GM18511 (cell line): ENCODE results near the gene MACF1.

Experiments used
- ATAC-seq: cut with Tn5 transposase; IDR thresholded peaks from one replicate; pipeline ENCODE4 v1.9.1; 2021; ENCODE audit warnings: mild to moderate bottlenecking, moderate library complexity; ENCODE audit not compliant: unreplicated experiment

MACF1 gene

DNA sequence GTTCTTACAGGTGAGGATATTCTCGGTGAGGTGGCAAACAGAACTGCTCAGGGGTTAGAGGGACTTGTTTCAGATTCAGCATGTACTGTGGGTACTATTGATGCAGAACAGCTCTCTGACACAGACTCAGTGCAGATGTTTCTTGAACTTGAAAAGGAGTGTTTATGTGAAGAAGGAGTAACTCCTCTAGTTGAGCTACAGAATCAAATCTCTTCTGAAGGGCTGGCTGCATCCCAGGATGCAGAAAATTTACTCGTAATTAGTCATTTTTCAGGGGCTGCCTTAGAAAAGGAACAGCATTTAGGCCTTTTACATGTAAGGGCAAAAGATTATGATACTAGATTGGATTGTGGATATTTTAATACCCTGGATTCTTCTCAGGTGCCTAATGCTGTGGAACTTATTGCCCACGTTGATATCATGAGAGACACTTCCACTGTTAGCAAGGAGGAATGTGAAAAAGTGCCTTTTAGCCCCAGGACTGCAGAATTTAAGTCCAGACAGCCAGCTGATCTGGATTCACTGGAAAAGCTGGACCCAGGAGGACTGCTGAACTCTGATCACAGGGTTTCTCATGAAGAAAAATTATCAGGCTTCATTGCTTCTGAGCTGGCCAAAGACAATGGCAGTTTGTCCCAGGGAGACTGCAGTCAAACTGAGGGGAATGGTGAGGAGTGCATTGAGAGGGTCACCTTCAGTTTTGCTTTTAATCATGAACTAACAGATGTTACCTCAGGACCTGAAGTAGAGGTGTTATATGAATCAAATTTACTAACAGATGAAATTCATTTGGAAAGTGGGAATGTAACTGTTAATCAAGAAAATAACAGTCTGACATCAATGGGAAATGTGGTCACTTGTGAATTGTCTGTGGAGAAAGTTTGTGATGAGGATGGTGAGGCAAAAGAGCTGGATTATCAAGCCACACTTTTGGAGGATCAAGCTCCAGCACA lies 207.3 kb downstream of the MACF1 start:
- ATAC-seq, result no peak

GRCh38 chr1:39412892-39413291 lies 208.4 kb downstream of the MACF1 start:
- no peak for ATAC-seq

DNA sequence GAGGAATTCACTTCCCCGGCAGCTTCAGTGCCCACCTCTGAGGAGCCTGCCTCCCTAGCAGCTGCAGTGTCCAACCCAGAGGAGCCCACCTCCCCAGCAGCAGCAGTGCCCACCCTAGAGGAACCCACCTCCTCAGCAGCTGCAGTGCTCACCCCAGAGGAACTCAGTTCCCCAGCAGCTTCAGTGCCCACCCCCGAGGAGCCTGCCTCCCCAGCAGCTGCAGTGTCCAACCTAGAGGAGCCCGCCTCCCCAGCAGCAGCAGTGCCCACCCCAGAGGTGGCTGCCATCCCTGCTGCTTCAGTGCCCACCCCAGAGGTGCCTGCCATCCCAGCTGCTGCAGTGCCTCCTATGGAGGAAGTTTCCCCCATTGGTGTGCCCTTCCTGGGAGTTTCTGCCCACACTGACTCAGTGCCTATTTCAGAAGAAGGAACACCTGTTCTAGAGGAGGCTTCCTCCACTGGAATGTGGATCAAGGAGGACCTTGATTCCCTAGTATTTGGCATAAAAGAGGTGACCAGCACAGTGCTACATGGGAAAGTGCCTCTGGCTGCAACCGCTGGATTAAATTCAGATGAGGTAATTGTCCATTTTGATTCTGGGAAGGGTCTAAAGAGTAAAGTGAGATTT lies 209.5 kb downstream of the MACF1 start:
- no peak for ATAC-seq

DNA sequence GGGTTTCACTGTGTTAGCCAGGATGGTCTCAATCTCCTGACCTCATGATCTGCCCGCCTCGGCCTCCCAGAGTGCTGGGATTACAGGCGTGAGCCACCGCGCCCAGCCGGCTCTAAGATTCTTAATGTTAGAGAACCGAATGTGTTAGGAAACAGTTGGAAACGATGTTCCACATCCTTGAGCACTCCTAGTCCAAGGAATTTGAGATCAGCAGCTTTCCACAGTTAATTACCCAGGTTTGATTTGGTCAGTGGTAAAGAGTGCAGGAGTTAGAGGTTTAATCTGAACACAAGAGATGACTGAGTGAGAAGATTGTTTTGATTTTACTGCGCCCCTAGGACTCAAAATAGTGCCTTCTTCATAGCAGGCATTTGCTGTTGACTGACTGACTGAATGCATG lies 211.1 kb downstream of the MACF1 start:
- ATAC-seq, result no peak

GRCh38 chr1:39416609-39417008 lies 212.1 kb downstream of the MACF1 start:
- ATAC-seq, result no peak

GRCh38 chr1:39418236-39418635 lies 213.7 kb downstream of the MACF1 start:
- no peak for ATAC-seq

- ATAC-seq, result no peak
Measured at GRCh38 chr1:39420493-39420892, 216.0 kb downstream of the MACF1 start.

GRCh38 chr1:39422614-39423013 lies 218.1 kb downstream of the MACF1 start:
- no peak for ATAC-seq

GRCh38 chr1:39425151-39425550 lies 220.7 kb downstream of the MACF1 start:
- no peak for ATAC-seq

DNA sequence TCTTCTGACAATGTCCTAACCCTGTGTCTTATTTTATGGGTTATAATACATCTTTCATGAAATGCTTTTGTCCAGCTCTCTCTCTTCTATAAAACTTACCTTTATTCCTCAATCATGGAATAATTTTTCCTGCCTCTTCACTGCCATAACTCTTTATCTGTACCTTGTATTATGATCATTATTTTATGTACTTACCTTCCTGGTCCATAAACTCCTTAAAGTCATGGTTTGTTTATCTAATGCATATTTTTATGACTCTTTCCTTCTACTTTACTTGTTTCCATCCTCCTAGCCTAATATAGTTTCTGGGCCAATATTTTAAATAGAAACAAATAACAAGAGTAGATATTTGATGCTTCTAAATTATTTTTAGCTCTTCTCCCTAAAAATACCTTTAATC lies 221.1 kb downstream of the MACF1 start:
- ATAC-seq, result no peak

DNA sequence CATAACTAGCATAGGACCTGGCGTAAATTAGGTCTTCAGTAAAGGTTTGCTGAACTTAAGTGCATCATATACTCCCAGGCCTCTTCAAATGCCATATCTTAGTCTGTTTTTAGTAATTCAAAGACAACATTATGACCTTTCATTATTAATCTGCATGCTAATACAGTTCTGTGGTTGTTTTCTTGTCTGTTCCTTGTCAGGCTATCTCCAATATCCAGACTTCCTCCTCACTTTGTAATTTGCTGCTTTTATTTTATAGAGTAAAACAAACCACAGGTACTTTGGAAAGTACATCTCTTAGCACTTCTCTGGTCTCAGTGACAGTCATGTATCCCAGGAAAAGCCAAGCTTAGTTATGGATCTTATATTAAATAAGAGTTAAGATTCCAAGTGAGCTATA lies 221.9 kb downstream of the MACF1 start:
- ATAC-seq, result no peak

GRCh38 chr1:39427374-39427773 lies 222.9 kb downstream of the MACF1 start:
- no peak for ATAC-seq

- no peak for ATAC-seq
Measured at GRCh38 chr1:39427912-39428311, 223.4 kb downstream of the MACF1 start.

- no peak for ATAC-seq
Measured at GRCh38 chr1:39431927-39432326, 227.4 kb downstream of the MACF1 start.

GRCh38 chr1:39434797-39435395 lies 230.4 kb downstream of the MACF1 start:
- no peak for ATAC-seq

DNA sequence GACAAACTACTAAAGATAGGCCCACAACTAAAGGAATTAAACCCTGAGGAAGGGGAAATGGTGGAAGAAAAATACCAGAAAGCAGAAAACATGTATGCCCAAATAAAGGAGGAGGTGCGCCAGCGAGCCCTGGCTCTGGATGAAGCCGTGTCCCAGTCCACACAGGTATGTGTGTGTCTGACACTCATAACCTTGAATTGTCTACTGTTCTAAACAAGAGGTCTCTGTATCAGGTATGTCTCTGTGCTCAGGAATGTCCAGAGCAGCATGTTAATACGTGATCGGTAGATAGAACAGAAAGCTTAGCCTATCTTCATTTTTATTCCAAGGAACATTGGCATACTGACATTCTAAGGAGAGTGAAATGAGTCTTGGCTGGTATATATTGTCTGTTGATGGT lies 231.1 kb downstream of the MACF1 start:
- ATAC-seq, result no peak

DNA sequence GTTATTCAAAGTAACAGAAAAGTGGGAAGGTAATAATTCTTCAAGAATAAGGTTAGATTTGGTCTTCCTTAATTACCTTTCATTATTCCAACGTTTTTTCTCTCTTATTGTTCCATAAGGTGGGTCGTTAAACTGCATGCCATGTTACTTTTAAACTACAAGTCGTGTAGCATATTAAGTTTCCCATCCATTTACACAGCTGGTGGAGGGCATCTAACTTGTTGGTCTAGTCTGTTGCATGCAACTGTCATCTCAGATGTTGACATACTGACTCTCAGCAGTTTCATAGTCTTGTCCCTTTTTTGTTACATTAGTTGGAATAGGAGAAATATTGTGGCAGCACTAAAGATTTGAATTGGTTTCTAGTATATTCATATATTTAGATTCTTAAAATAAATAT lies 232.3 kb downstream of the MACF1 start:
- no peak for ATAC-seq

DNA sequence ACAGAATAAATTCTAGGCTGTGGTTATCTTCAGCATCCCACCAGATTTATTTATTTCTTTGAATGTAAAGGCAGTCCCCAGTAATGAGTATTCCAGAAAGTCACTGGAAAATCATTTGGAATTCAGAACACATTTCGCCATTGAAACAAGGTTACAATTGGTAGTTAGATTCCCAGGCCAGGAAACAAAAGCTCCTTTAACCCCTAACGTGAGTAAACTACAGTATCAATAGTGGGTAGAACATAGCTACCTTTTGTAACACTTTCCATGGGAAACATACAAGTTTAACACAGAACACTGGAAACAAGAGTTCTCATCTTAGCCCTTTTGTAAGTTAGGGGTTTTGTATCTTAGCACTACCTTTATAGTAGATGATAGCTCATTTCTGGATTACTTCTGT lies 233.5 kb downstream of the MACF1 start:
- no peak for ATAC-seq

DNA sequence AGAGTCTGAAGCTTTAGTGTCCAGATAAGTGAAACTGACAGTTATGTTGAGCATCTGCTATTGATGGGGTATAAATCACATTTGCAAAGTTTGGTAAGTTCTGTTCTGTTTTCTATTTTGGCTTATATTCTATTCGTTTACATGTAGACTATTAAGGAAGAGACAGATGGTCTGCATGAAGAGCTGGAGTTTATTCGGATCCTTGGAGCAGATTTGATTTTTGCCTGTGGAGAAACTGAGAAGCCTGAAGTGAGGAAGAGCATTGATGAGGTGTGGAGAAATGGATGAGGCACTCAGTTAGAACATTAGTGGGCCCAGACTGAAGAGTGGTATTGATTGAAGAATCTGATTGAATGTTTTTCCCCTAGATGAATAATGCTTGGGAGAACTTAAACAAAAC lies 236.4 kb downstream of the MACF1 start:
- ATAC-seq, result no peak

DNA sequence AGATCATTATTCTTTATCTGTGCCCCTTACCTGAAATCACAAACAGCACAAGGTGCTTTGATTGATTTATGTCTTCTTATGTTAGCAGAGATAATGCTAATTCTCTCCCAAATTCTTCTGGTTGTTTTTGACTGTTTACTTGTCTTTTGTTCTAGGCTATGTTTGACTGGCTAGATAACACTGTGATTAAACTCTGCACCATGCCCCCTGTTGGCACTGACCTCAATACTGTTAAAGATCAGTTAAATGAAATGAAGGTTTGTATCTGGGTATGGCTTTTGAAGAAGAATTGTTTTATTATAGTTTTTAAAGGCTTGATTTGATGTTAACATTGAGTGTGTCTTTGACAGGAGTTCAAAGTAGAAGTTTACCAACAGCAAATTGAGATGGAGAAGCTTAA lies 237.3 kb downstream of the MACF1 start:
- ATAC-seq, result no peak

- ATAC-seq, result no peak
Measured at GRCh38 chr1:39445573-39445972, 241.1 kb downstream of the MACF1 start.

DNA sequence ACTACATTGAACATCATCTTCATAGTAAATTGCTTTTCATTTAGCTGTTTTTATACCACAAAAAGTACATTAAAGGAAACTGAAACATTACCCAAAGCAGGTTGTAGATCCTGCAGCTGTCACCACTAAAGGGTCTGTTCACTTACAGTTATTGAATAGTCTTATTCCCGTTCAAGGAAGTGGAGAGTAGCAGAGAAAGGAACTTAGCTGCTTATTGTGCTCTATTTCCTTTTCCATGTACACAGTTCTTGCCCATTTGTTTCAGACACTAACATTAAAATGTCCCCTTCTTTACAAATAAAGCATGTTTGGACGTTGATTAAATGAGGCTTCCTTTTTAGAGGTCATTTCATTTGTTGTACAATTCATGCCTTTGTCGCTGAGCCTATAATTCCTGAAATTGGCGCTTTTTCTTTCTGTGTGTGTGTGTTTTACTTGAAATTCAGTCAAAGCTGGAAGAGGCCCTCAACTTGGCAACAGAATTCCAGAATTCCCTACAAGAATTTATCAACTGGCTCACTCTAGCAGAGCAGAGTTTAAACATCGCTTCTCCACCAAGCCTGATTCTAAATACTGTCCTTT lies 242.6 kb downstream of the MACF1 start:
- ATAC-seq, result no peak
